PFSK-1 (cell line): ENCODE measurements around the gene TYK2.

ENCODE experiments used
- FOXP2 ChIP-seq: optimal IDR thresholded peaks from 2 replicates; pipeline ENCODE3; 2011; ENCODE audit warnings: borderline replicate concordance, control low read depth, inconsistent platforms; ENCODE audit not compliant: insufficient read depth; ENCODE audit errors: extremely low read length, extremely low read depth
- POLR2AphosphoS5 ChIP-seq: IDR thresholded peaks from 2 replicates; pipeline ENCODE4 v1.6.1; 2012; ENCODE audit warnings: low read depth, mild to moderate bottlenecking, control low read depth, low read length, moderate library complexity
- REST ChIP-seq, 2 experiments: IDR thresholded peaks; 2 replicates each; pipeline versions ENCODE4 v1.6.1 to v1.8.0; 2011 to 2012; ENCODE audit warnings: low read depth in 2 of 2, low read length in 2 of 2, control low read depth in 1 of 2, inconsistent platforms in 1 of 2, mild to moderate bottlenecking in 1 of 2, moderate library complexity in 1 of 2; ENCODE audit not compliant: insufficient read depth in 1 of 2
- SIN3A ChIP-seq: IDR thresholded peaks from 2 replicates; pipeline ENCODE4 v1.6.1; 2012; ENCODE audit warnings: mild to moderate bottlenecking, low read length, moderate library complexity, borderline replicate concordance; ENCODE audit not compliant: insufficient read depth
- TAF1 ChIP-seq: IDR thresholded peaks from 2 replicates; pipeline ENCODE4 v1.6.1; 2012; ENCODE audit warnings: low read length, control low read depth, borderline replicate concordance; ENCODE audit not compliant: insufficient read depth

TYK2 gene

GRCh38 chr19:10335352-10335985 is 44.9 kb downstream of the TYK2 start:
- no peak for TF ChIP-seq TAF1
- no peak for TF ChIP-seq SIN3A

- TF ChIP-seq POLR2AphosphoS5 = peak; percentile 42; the same call in 1 of the 2 replicates
- TF ChIP-seq SIN3A = peak; percentile 35; the same call in 1 of the 2 replicates
- TF ChIP-seq REST (IDR thresholded peaks at IDR 0.05; ENCODE audit: insufficient read depth in 1 of 2, low read depth in 2 of 2, low read length in 2 of 2) = no peak
Measured at GRCh38 chr19:10334588-10335351, 45.6 kb downstream of the TYK2 start.

- TF ChIP-seq FOXP2 (no peak), POLR2AphosphoS5 (no peak), REST (IDR thresholded peaks at IDR 0.05; ENCODE audit: insufficient read depth in 1 of 2, low read depth in 2 of 2, low read length in 2 of 2) (no peak), TAF1 (no peak), SIN3A (no peak; the same call in 1 of the 2 replicates)
Measured at GRCh38 chr19:10333758-10334587, 46.4 kb downstream of the TYK2 start.

GRCh38 chr19:10332965-10333757 is 47.2 kb downstream of the TYK2 start, which contains the start of gene RAVER1:
Gene RAVER1 (minus strand): TSS chr19:10333529. CDS start chr19:10333507, 22 bp downstream.
- peak; percentile 53 for TF ChIP-seq FOXP2
- TF ChIP-seq TAF1 = peak; percentile 88
- TF ChIP-seq REST (IDR thresholded peaks at IDR 0.05; ENCODE audit: insufficient read depth in 1 of 2, low read depth in 2 of 2, low read length in 2 of 2) = no peak
- peak; percentile 10; the same call in 1 of the 2 replicates for TF ChIP-seq SIN3A
- TF ChIP-seq POLR2AphosphoS5 = peak; percentile 84
